Measurements from ENCODE around the gene IL4R.
A peak's percentile ranks its signal among the peaks of the same experiment; 100 is the strongest.

IL4R gene

GRCh38 chr16:27303256-27304100 is 10.3 kb upstream of the IL4R start:
- no peaks in the 10 kb centered on the region for H3K27me3 ChIP-seq (ENCODE audit: control insufficient read depth, low read length)
- no peaks in the 10 kb centered on the region for H3K36me3 ChIP-seq (ENCODE audit: control insufficient read depth, low read length)
- no peak for TF ChIP-seq EZH2phosphoT487 (IDR thresholded peaks at IDR 0.05; ENCODE audit: borderline replicate concordance, low read length)
- TF ChIP-seq, protein P1, sequence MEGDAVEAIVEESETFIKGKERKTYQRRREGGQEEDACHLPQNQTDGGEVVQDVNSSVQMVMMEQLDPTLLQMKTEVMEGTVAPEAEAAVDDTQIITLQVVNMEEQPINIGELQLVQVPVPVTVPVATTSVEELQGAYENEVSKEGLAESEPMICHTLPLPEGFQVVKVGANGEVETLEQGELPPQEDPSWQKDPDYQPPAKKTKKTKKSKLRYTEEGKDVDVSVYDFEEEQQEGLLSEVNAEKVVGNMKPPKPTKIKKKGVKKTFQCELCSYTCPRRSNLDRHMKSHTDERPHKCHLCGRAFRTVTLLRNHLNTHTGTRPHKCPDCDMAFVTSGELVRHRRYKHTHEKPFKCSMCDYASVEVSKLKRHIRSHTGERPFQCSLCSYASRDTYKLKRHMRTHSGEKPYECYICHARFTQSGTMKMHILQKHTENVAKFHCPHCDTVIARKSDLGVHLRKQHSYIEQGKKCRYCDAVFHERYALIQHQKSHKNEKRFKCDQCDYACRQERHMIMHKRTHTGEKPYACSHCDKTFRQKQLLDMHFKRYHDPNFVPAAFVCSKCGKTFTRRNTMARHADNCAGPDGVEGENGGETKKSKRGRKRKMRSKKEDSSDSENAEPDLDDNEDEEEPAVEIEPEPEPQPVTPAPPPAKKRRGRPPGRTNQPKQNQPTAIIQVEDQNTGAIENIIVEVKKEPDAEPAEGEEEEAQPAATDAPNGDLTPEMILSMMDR (IDR thresholded peaks at IDR 0.05; ENCODE audit: low read depth, low read length, poor library complexity, severe bottlenecking): no peak
- H3K4me1 ChIP-seq (ENCODE audit: control insufficient read depth, low read length): peaks cover 68% of the 10 kb centered on the region
- H3K4me2 ChIP-seq (ENCODE audit: low read length): peak overlapping the region; percentile 9; the same call in 1 of the 2 replicates
- peaks cover 39% of the 10 kb centered on the region for H3F3A ChIP-seq (ENCODE audit: control insufficient read depth, insufficient read depth)
- H3K27ac ChIP-seq (ENCODE audit: low read depth, low read length): 0 out of 2 replicates have a peak overlapping the region, but pooled peaks have one; percentile 98
- no peaks in the 10 kb centered on the region for H4K20me1 ChIP-seq (ENCODE audit: control insufficient read depth, insufficient read depth, low read depth, low read length)
- peaks cover 4% of the 10 kb centered on the region; the same call in 1 of the 2 replicates for H3K9me3 ChIP-seq (ENCODE audit: control insufficient read depth, insufficient read depth, low read length)
- H3K4me3 ChIP-seq (ENCODE audit: low read length): no peak overlapping the region
- no peaks in the 10 kb centered on the region for H3K9me2 ChIP-seq (replicated peaks; ENCODE audit: control insufficient read depth, low read length)
- no peaks in the 10 kb centered on the region for H3K79me2 ChIP-seq (ENCODE audit: control insufficient read depth, low read length)

GRCh38 chr16:27304102-27304501 is 9.7 kb upstream of the IL4R start:
- 0 out of 2 replicates have a peak overlapping the region, but pooled peaks have one; percentile 18 for H3K27ac ChIP-seq (ENCODE audit: low read depth, low read length)
- peak overlapping the region; percentile 9; the same call in 1 of the 2 replicates for H3K4me2 ChIP-seq (ENCODE audit: low read length)
- TF ChIP-seq EZH2phosphoT487 (IDR thresholded peaks at IDR 0.05; ENCODE audit: borderline replicate concordance, low read length): no peak
- TF ChIP-seq, protein P1 (IDR thresholded peaks at IDR 0.05; ENCODE audit: low read depth, low read length, poor library complexity, severe bottlenecking): no peak

DNA sequence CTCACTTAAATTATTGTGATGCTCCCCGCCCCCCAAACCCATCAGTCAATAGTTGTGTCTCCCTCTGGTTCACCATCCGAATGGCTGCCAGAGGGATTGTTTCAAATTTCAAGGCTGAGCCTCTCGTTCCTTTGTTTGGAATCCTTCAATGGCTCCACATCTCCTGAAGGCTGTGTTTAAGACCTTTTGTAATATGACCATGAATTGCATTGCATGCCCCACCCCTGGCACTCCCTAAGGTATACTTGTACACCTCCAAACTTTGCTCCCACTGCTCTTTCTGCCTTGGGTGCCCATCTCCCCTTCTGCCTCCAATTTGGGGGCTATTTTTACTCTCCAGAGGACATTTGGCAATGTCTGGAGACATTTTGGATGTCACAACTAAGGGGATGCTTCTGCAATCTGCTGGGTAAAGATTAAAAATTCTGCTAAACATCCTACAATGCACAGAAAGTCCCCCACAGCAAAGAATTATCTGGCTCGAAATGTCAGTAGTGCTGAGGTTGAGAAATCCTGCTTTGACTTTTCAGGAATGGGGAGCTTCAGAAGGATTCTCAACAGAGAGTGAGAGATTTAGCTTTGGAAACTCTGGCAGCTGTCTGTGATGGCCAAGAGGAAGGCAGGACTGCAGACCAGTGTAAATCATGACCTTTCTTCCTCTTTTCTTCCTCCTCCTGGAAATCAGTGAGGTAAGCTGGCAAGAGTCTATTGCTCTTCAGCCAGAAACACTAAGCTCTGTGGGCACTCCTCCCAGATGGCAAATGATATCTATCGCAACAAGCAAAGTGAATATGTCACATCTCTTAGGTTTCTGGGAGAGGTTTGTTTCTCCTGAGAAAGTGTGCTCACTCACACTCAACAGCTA is 8.7 kb upstream of the IL4R start:
- Histone ChIP-seq H3K4me1 (ENCODE audit: control insufficient read depth, low read length) (peaks cover 59% of the 10 kb centered on the region), H3K9me3 (ENCODE audit: control insufficient read depth, insufficient read depth, low read length) (peaks cover 10% of the 10 kb centered on the region), H4K20me1 (ENCODE audit: control insufficient read depth, insufficient read depth, low read depth, low read length) (no peaks in the 10 kb centered on the region), H3F3A (ENCODE audit: control insufficient read depth, insufficient read depth) (peaks cover 27% of the 10 kb centered on the region), H3K4me2 (ENCODE audit: low read length) (no peak overlapping the region), H3K36me3 (ENCODE audit: control insufficient read depth, low read length) (no peaks in the 10 kb centered on the region), H3K27me3 (ENCODE audit: control insufficient read depth, low read length) (no peaks in the 10 kb centered on the region), H3K79me2 (ENCODE audit: control insufficient read depth, low read length) (no peaks in the 10 kb centered on the region), H3K4me3 (ENCODE audit: low read length) (no peak overlapping the region), H3K9me2 (replicated peaks; ENCODE audit: control insufficient read depth, low read length) (no peaks in the 10 kb centered on the region), H3K27ac (ENCODE audit: low read depth, low read length) (no peak overlapping the region)
- TF ChIP-seq EZH2phosphoT487 (IDR thresholded peaks at IDR 0.05; ENCODE audit: borderline replicate concordance, low read length): no peak
- TF ChIP-seq, protein P1 (IDR thresholded peaks at IDR 0.05; ENCODE audit: low read depth, low read length, poor library complexity, severe bottlenecking): no peak

More at GRCh38 chr16:27304102-27304501, 9.7 kb upstream of the IL4R start:
- H3K9me3 ChIP-seq (ENCODE audit: control insufficient read depth, insufficient read depth, low read length): peaks cover 9% of the 10 kb centered on the region
- no peaks in the 10 kb centered on the region for H3K79me2 ChIP-seq (ENCODE audit: control insufficient read depth, low read length)
- H4K20me1 ChIP-seq (ENCODE audit: control insufficient read depth, insufficient read depth, low read depth, low read length): no peaks in the 10 kb centered on the region
- H3K36me3 ChIP-seq (ENCODE audit: control insufficient read depth, low read length): no peaks in the 10 kb centered on the region
- peaks cover 62% of the 10 kb centered on the region for H3K4me1 ChIP-seq (ENCODE audit: control insufficient read depth, low read length)
- peaks cover 32% of the 10 kb centered on the region for H3F3A ChIP-seq (ENCODE audit: control insufficient read depth, insufficient read depth)
- no peaks in the 10 kb centered on the region for H3K27me3 ChIP-seq (ENCODE audit: control insufficient read depth, low read length)
- H3K9me2 ChIP-seq (replicated peaks; ENCODE audit: control insufficient read depth, low read length): no peaks in the 10 kb centered on the region
- no peak overlapping the region for H3K4me3 ChIP-seq (ENCODE audit: low read length)

All from DOHH2 (cell line).